Stimulated activated CD8-positive, alpha-beta memory T cell treated with anti-CD3 and anti-CD28 coated beads, Interleukin-12 subunit alpha, Interleukin-12 subunit beta, amount 100 ng/mL, for 4 hours (primary cell): ENCODE results near the gene VWA8.
"Not testable (repeated sequence)": the region's sequence is repeated elsewhere in the genome, so short reads cannot be mapped to it uniquely, and the experiment has no call there.

Experiments
- DNase-seq: peaks from one replicate; pipeline ENCODE4 v3.0.0-alpha.2; 2020; ENCODE audit warnings: low read depth

VWA8 gene

DNA sequence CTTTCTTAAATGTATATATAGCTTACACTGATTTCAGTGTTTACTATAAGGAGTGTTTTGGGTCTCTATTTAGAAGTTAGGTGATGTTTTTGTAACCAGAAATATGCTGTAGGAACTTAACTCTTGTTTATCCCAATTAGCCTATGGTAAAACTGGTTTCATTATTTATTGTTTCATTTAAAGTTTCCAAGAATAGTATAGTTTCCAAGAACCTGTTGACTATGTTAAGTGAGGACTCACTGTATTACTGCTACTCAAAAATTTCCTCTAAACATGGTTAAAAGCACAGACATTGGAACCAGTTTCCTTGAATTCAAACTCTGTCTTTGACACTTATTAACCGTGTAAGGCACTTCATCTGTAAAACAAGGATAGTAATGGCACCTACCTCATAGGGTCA lies 316.2 kb downstream of the VWA8 start:
- DNase-seq: no peak

DNA sequence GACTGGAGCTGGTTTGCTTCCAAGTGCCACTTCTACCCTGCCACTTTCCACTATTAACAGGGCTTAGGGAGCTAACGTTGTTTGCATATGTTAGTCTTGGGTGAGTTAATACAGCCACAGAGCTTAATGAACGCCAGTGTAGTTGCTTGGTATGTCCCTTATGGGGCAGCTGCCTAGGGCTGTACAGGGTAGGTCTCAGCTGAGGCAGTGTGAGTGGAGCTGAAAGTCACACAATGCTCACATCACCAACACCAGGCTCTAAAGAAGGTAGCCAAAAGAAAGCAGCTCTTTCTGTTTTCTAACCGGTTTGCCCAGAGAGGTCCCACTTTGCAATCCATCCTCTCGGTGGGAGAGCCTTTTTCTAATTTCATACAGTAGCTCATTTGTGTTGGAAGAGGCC lies 317.4 kb downstream of the VWA8 start:
- no peak for DNase-seq

DNA sequence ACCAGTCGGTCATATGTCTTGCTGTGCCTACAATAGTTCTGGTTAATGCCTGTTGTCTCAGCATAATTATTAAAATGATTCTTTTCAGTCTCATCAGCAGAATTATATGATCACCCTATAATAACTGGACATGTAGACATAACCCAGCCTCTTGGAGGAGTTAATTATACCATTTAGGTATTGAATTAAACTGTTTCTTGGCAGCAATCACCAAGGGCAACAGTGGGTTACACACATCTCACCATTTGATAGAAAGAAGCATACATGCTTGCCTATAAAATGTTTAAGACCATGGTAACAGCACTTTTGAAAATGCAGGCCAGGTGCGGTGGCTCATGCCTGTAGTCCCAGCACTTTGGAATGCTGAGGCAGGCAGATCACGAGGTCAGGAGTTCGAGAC lies 318.9 kb downstream of the VWA8 start:
- no peak for DNase-seq

DNA sequence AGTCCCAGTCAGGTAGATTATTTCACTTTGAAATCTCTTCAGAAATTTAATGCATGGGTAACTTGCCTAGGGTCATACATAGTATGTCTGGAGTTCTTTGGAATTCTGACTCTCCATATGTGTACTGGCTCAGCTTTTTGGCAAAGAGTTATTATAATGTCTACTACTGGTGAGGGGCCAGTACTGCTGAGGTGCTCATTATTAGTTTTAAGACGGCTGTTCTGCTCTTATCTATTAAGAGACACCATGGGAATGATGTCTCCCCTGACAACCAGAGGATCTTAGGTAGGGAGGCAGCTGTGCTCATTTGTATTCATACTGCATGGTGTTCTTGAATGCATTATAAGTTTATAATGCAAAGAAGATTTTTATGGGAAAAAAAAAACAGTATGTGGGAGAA lies 319.5 kb downstream of the VWA8 start:
- no peak for DNase-seq

DNA sequence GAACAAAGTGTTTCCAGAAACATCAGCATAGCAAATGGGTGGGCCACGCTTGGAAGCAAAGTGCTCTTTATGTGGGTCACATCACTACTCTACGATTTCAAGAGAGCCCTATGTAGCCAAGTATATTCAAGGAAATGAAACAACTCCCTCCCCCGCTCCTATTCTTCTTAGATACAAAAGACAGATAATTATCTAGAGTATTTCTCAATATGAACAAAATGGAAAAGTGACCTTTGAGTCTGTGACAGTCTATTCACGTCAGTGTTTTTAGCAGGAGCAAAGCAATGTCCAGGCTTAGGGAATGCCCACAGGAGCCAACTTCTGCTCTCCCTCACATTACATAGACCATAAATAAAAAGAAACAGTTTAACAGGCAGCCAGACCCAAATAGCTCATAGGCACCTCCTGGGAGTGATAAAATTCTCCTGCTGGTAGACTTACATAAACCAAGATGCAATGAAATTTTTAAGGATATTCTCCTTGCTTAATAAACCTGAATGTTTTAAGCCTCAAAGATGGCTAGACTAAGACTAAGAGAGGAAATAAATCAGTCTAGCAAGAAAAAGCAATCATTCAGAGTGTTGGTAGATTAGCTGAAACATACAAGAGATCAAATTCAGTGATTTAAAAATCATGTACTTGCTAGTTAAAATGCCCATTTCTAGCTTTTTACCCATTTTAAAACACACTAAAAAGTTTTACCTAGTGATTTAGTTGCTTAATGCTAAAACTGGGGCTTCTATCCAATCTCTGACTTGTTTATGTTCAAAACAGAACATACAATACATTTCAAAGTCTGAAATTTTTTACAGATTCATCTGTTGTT lies 320.7 kb downstream of the VWA8 start:
- DNase-seq: no peak

DNA sequence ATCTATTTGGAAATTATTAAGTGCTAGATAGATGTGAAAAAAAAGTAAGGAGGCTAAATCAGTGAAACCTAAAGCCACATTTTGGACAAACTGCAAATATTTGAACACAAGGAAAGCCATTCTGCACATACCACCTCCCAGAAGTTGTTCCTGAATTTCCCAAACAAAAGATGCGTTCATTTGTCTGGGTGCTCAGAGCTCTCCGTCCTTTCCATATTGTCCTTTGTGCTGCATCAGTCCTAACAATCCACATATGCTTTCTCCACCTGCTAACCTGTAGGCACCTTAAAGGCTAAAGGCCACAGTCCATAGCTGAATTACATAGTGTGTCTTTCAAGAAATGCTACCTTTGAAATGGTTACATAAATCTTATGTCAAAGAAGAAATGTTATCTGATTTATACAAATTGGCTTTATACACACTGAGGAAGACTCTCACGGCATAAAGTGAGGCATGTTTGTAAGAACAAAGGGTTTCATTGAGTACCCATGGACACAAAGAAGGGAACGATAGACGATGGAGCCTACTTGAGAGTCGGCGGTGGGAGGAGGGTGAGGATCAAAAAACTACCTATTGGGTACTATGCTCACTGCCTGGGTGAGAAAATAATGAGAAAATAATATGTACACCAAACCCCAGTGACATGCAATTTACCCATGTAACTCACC lies 321.5 kb downstream of the VWA8 start:
- no peak for DNase-seq

DNA sequence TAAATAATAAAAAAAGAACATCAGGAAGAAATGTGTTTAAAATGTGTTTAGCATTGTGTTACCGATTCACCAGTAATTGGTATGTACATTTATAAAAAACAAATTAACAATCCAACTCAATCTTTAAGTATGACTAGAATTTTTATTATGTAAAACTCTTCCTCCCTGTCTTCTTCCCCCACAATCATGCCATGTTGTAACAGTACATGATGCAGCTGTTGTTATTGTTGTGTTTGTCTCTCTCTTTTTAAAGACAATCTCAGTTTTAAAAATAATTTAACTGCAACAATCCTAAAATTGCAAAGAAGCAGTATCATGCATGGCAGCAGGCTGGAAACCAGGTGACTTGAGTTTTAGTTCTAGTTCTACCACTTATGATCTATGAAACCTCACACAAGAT lies 323.3 kb downstream of the VWA8 start:
- DNase-seq: no peak

DNA sequence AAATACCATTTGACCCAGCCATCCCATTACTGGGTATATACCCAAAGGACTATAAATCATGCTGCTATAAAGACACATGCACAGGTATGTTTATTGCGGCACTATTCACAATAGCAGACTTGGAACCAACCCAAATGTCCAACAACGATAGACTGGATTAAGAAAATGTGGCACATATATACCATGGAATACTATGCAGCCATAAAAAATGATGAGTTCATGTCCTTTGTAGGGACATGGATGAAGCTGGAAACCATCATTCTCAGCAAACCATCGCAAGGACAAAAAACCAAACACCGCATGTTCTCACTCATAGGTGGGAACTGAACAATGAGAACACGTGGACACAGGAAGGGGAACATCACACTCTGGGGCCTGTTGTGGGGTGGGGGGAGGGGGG lies 323.9 kb downstream of the VWA8 start:
- not testable (repeated sequence) for DNase-seq

DNA sequence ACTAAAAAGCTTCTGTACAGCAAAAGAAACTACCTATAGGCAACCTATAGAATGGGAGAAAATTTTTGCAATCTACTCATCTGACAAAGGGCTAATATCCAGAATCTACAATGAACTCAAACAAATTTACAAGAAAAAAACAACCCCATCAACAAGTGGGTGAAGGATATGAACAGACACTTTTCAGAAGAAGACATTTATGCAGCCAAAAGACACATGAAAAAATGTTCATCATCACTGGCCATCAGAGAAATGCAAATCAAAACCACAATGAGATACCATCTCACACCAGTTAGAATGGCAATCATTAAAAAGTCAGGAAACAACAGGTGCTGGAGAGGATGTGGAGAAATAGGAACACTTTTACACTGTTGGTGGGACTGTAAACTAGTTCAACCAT lies 324.3 kb downstream of the VWA8 start:
- not testable (repeated sequence) for DNase-seq

DNA sequence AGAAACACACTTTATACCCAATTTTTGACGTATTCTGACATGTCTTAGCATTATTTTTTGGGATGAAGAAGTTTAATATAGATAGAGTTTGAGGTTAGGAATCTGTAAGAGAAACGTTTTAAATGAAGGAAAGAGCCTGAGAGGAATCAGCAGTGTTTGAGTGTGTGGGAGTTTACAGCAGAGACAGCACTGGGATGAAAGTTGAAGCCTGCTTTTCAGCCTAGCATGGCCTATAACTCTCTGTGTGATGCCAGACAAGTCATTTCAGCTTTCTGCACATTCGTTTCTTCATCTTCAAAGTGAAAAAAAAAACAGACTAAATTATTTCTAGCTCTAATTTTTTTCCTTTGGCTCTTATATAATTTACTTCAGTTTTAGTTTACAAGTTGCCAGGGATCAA lies 326.5 kb downstream of the VWA8 start:
- DNase-seq: no peak

DNA sequence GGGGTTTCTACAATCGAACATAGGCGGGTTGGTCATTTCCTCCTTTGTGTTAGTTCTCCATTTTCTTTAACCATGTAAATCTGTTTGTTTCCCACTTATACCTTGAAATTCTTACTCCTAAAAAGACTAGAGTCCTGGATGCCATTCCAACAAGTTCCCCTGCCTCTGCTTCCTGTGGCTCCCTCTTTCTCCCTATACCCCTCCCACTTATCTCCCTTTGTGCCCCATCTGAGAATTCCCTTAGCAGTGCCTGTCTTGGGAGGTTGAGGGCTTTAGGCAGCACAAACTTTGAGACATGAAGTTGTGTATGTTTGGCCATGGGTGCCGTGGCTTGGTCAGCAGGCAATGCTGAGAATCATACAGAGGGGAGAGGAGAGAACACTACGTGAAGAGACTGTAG lies 327.1 kb downstream of the VWA8 start:
- DNase-seq: no peak

DNA sequence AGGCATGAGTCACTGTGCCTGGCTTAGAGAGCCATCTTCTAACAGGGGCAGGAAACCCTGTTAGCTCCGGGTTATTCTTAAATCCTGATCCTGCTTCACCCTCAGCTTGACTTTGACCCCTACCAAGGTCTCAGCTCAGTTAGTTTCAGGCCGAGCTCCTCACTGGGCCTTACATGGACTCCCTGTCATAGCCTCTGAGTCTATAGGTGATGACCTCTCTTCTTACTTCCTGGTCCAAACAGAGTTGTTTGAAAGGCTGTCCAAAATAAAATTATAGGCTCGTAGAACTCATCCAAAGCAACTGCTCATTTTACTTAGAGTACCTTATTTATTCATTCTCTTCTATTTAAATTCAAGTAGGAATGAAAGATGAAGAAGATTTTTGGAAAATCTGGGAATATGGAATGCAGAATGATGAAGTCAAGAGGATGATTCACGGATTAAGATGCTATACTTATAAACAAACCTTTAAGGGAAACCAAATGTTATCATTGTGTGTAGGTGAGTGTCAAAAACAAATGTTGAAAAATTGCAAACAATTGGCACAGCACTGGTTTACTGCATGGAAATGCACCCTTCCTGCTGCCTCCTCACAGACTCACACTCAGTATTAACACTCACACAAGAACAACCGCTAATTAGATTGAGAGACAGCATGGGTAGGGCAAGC lies 329.5 kb downstream of the VWA8 start:
- DNase-seq: no peak

DNA sequence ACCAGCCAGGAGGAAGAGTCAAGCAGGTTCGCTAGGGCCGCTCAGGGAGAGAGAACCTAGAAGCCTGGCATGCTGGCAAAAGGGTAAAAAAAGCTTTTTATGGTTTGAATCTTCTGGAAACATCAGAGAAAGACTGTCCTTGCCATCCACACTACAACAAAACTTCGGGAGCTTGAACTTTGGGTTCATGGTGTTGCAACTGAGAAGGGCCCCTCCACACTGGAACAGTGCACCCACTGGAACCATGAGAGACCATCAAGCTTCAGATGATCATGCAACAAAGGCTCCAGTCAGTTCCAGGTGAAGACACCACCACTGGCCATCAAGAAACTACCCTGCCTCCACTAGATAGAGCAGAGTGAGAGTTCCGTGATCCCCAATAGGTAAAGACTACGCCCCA lies 333.5 kb downstream of the VWA8 start:
- DNase-seq: no peak

DNA sequence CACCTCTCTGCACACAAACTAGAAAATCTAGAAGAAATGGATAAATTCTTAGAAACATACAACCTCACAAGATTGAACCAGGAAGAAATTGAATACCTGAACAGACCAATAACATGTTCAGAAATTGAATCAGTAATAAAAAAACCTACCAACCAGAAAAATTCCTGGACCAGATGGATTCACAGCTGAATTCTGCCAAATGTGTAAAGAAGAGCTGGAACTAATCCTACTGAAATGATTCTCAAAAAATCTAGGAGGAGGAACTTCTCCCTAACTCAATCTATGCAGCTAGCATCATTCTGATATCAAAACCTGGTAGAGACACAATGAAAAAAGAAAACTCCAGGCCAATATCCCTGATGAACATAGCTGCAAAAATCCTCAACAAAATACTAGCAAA lies 336.9 kb downstream of the VWA8 start:
- DNase-seq: no peak

DNA sequence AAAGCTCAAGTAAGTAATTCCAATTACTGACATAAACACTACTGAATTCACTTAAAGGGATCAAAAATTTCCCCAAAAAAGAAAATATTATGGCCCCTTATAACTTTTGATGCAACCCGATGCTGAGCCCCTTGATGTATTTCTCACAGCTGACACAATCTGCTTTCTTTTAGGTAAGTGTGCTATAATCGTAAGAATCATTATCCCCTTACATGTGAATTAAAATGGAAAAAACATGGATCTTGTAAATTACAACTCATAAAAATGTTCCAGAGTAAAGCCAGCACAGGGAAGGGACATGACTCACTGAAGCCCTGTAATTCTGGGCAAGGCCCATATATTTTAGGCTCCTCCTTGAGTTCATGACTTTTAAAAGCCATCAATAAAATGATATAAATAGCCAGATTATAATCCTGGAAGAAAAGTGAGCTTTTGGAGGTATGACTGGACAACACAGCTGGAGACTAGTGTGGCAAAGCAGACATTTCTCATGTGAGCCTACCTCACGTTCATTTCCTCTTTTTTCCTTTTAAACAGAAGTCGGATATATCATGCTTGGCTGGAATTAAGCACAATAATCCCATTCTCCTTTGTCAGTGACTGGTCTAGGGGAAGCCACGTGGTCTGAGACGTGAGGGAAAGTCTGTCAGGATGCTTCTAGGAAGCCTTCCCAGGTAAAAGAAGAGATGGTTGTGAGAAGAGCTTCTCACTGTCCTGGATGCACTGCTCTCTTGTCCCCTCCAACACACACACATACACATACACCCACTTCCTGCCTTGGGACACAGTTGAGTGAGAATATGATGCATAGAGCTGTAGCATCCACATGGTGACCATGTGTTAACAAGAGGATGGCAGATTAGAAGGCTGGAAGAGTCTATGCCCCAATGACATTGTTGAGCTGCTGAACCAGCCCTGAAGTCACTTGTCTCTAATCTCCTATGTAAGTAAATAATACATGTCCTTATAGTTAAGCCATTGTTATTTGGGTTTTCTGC lies 338.2 kb downstream of the VWA8 start:
- no peak for DNase-seq

DNA sequence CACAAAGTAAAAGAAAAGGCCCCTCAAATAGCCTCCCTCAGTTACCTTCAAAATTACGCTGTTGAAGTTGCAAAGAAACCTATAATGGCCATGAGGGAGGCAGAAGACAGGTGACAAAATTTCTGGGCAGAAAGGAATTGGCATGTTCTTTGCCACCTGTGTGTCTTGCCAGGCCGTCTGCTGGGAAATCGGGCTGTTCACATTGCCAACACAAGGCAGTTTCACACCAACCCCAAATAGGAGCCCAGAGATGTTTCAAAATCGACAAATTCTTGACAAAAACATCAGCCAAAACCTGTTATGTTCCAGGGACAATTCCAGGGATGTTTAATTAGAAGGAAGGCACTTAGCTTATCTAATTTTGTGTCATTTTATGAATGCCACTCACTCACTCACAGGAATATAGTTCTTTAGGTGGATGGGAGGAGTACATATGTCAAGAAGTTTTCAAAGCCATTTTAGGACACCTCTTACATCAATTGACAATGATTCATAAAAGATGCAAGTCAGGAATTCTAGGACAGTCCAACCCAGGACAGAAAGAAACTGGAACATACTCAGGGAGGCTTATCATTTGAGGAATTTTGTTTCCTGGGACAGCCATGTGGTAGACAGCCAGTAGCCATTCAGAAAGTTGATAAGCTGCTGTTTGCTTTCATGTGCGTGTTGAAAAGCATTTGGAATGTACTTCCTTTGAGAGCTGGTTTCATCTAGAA lies 339.0 kb downstream of the VWA8 start:
- DNase-seq: no peak

DNA sequence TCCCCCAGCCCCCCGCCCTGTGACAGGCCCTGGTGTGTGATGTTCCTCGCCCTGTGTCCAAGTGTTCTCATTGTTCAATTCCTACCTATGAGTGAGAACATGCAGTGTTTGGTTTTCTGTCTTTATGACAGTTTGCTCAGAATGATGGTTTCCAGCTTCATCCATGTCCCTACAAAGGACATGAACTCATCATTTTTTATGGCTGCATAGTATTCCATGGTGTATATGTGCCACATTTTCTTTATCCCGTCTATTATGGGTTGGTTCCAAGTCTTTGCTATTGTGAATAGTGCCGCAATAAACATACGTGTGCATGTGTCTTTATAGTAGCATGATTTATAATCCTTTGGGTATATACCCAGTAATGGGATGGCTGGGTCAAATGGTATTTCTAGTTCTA lies 343.3 kb downstream of the VWA8 start:
- DNase-seq: not testable (repeated sequence)

DNA sequence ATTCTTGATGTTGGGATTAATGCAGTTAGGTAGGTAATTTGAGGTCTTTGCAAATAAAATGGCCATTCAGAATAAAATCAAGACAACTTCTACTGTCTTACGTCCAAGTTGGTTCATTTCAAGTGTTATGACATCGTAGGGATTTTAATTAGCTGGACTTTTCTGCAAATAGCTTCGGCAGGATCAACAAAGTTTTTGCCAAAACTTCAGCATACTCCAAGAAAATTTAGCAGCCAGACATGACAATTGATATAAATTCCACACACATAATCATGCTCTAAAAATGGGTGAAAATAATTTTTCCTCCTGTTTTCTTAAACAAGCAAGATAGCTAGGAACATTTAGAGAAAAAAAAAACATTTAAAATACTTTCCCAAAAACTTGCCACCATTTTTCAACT lies 344.8 kb downstream of the VWA8 start:
- no peak for DNase-seq

DNA sequence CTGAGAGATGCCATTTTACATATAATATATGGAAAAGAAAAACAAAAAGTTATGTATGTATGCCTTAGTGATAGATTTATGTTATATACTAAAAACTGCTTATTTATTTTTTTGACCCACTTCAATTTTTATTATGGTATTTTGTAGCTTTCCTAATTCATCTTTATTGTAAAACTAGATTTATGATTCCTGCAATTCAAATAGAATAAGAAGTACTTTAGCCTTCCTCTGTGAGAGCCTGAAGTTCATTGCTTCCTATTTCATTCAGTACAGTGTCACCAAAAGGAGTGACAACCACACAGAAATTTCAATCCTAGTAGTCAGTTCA lies 345.4 kb downstream of the VWA8 start:
- DNase-seq: no peak

DNA sequence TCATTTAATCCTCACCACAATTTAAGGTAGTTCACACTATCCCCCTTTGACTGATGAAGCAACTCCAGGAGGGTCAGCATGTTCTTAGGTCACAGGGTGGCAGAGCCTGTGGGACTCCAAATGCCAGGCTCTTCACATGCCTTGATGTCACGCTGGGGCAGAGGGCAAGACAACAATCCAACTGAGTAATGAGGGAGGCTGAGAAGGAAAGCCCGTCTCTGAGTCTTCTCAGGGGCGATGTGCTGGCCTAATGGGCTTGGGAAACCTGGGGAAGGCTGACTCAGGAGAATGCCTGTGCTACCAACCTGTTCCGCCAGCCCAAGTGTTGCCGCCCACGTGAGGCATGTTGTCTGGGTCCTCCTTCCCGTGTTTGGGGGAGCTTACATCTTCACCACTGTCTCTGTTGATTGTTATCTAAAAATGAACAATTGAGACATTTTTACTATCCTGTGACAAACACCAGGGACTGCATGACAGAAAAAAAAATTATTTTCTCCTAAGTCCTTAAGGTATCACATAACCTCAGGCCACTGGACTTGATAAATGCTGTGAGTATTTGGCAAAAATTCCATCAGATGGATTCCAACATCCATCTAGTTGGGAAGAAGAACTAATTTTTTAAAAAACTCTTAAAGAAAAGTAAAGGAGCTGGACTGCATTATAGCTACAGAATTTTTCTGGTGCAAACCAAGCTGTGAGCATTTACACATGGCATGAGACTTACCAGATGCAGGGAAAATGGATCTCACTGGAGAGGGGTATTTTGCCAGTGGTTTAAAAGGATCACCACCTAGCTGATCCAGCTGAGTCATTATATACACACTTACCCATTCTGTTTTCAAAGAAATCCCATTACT lies 346.0 kb downstream of the VWA8 start:
- DNase-seq: no peak
